GM19023 (cell line): ENCODE results near the gene FAM221B.

ENCODE experiments used
- ATAC-seq: cut with Tn5 transposase; IDR thresholded peaks from one replicate; pipeline ENCODE4 v1.9.1; 2021; ENCODE audit warnings: mild to moderate bottlenecking, moderate library complexity; ENCODE audit not compliant: unreplicated experiment

The FAM221B gene

DNA sequence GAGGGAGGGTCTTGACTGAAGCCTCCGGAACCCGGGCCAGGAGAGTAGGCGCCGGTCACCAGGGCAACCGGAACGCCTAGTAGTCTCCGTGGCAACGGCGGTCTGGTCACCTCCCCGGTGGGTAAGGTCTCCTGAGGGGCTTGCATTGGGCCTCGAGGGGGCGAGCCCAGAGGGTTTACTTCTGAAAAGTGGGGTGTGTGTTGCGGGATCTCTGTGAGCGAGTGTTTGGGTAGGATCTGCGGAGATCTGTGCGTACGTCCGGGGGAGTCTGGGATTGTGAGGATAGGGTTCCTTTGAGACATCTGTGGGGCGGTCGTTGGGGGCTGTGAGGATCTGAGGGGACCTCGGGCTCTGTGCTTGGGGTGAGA is at the start of gene FAM221B:
Gene FAM221B (minus strand): TSS at position 17 of the 368 bp plus-strand sequence. CDS start 2,571 bp downstream, outside the sequence.
- ATAC-seq = no peak

- no peak for ATAC-seq
Measured at GRCh38 chr9:35872505-35872904, 44.0 kb upstream of the FAM221B start.

- no peak for ATAC-seq
Measured at GRCh38 chr9:35871545-35871944, 43.0 kb upstream of the FAM221B start.

DNA sequence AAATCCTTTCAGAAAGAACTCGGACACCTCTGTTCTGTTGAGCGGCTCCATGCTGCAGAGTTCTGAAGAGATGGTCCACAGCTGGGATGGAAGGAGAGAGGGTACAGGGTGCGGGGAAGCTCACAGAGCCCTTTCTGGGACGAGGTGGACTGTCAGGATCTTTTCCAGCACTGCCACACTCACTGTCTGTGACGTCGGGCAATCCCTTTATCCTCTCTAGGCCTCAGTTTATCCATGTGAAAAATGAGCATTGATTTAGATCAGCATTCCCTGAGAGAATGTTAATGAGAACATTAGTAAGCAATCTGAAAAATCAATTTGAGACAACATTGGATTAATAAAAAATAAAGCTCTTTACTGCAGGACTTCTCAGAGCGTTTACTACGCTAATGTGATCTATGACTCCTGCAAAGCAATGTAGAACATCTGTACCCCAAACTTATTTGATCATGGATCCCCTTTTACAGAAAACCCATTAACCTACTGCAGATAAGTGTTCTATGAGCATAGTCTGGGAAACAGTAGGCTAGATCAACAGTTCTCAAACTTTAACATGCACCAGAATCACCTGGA is 41.9 kb upstream of the FAM221B start, which contains the start of gene OR13J1:
Gene OR13J1 (minus strand): TSS at position 51 of the 573 bp plus-strand sequence. CDS start 0 bp downstream, at position 51.
- ATAC-seq = no peak

DNA sequence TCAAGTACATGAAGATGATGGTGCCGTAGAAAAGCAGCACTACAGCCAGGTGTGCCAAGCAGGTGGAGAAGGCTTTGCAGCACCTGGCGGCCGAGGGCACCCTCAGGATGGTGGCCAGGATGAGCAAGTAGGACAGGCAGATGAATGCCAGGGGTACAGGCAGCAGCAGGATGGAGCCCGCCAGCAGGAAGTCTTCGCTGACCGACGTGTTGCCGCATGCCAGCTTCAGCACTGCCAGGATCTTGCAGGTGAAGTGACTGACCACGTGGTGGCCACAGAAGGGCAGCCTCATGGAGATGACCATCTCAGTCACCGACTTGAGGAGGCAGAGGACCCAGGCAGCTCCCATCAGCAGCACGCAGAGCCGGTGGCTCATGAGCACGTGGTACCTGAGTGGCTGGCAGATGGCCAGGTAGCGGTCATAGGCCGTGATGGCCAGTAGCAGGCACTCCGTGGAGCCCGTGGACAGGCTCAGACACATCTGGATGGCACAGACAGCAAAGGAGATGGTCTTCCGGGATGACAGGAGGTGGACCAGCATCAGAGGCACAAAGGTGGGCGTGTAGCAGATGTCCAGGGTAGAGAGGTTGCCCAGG is 41.2 kb upstream of the FAM221B start:
- ATAC-seq = no peak

DNA sequence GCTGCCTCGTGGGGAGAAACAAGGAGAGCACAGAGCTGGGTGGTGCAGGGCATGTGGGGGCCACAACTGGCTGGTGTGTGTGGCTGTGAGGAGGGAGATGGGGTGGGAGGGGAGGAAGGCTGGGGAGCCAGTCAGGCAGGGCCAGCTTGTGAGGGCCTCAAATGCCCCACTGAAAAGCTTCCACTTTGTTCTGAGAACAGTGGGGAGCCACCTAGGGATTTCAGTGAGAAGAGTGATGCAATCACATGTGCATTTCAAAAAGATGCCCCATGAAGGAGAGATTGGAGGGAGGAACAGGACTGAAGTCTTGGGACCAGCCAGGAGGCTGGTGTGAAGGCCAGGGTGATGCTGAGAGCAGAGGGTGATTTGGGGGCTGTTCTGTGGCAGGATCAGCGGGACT is 40.4 kb upstream of the FAM221B start:
- no peak for ATAC-seq

DNA sequence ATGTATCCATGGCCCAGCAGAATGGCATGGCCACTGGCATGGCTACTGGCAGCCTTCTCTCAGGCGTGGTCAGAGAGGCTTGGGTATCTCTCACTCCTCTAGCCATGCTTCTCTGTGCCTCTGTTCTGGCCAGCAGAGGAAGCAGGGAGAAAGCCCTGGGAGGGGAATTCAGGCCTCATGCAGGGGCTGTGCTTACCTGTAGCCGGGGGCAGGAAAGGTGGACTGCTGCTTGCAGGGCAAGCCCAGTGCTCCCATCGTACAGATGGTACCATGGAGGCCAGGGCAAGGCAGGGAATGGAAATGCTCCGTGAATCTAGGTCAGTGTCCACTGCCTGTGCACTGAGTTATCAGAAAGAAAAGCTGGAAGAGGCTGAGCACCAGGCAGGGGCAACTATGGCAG is 39.0 kb upstream of the FAM221B start:
- ATAC-seq = no peak

DNA sequence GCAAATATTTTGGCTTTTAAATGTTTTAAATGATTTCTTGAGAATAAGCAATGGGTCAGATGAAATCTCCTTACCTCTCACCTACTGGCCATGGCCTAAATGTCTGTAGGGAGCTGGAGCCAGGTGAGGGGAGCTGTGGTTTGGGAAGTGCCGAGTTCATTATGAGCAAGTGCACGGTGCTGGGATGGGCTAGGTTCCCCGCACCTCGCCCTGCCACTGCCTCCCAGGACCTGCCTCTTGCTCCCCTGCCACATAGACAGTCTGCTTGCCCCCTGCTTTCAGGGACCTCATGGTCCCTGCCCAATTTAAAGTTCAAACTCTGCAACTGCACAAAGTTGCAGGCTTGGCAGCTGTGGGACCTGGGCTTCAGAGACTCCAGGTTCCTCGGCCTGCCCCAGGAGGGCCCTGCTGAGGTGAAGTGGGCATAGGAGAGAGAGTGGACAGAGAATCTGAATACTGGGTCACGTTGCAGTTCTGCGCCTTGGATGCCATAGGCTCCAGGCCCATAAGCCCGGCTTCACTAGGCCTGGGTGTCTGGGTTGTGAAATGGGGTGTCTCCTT is 36.2 kb upstream of the FAM221B start:
- ATAC-seq = no peak

- ATAC-seq = no peak
Measured at GRCh38 chr9:35863583-35863982, 35.1 kb upstream of the FAM221B start.

GRCh38 chr9:35862328-35862727 is 33.8 kb upstream of the FAM221B start:
- ATAC-seq = no peak

DNA sequence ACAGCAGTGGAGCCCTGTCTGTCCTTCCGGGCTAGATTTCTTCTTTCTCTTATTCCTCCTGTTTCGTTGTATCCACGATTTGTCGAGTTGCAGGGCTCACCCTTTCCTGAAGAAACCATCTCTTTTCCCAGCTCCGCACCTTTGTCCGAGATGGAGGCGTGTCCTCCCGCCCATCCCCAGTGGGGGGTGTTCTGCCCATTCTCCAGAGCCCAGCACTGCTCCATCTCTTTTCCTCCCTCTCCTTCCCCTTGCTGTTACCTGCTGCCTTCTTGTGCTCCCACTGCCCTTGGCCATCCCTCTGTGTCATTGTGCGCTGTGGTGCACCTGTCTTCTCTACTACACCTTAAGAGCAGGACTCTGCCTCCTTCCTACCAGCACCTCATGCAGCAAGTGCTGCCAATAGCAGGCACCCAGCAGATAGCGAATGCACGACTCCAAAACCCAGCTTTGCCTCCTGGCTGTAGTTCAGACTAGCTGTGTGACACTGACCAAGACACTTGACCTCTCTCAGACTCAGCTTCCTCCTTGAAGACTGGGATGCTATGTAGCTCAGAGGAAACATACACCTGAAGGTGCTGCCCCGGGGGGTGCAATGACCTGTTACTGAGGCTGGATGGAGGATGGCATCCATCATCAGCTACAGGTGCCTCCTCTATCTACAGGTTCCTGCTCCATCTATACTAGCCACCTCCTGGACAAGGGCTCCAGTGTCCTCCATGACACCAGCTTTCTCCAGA is 32.8 kb upstream of the FAM221B start:
- no peak for ATAC-seq

GRCh38 chr9:35859990-35860339 is 31.4 kb upstream of the FAM221B start:
- no peak for ATAC-seq

DNA sequence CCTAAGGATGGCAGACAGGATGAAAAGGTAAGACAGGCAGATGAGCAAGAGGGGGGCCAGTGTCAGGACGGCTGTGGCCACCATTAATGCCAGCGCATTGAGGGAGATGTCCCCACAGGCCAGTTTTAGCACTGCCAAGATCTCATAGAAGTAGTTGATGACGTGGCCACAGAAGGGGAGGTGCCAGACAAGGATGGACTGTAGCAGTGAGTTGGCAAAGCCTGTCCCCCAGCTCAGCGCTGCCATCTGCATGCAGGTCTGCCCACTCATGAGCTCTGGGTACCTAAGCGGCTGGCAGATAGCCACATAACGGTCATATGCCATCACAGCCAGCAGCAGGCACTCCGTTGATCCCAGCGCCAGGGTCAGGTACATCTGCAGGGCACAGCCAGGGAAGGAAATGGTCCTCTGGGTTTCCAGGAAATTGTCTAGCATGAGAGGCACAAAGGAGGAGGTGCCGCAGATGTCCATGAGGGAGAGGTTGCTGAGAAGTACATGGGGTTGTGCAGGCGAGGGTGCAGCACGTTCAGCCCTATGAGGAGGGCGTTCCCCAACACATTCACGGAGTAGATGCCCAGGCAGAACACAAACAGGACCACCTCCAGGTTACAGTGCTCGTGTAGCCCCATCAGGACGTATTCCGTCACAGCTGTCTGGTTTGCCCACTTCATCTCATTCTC is 30.9 kb upstream of the FAM221B start:
- no peak for ATAC-seq

- no peak for ATAC-seq
Measured at GRCh38 chr9:35858458-35858857, 29.9 kb upstream of the FAM221B start.

- ATAC-seq = no peak
Measured at GRCh38 chr9:35856882-35857281, 28.4 kb upstream of the FAM221B start.

- no peak for ATAC-seq
Measured at GRCh38 chr9:35856206-35856605, 27.7 kb upstream of the FAM221B start.

DNA sequence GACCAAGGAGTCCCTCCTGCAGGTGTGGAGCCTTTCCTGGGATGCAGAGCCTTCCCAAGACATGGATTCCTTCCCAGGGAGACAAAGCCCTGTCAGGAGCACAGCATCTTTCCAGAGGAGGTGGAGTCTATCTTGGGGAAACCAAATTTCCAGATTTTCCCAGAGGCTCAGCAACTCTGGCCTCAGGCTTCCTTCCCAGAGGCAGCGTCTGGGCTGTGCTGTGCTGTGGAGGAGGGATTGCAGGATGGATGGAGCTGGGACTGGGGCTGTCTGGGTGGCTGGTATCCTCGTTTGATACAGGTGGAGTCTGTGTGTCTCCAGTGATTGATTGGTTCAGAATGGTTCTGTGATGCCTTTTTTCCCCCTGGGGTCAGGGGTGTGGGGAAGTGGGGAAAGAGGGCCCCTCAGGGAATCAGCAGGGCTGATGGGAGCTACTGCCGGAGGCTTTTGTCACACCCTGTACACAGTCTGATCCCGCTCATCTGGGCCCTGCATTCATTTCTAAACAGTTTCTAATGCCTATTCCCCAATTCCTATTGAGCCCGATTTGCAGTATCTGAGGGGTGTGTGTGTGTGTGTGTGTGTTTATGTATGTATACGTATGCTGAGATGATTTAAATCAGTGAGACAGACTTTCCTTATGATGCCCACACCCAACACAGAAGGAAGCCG is 25.7 kb upstream of the FAM221B start:
- ATAC-seq = no peak

GRCh38 chr9:35852876-35853865 is 24.6 kb upstream of the FAM221B start:
- ATAC-seq = no peak

GRCh38 chr9:35852267-35852815 is 23.8 kb upstream of the FAM221B start:
- ATAC-seq = no peak
